ENCODE results near the gene C11orf65.

Gene C11orf65

GRCh38 chr11:108467091-108467823 is at the start of gene C11orf65 (continued):
- TF ChIP-seq ZNF26 (tag by site-specific recombination; IDR thresholded peaks at IDR 0.05) (no peak), REST (tag by site-specific recombination; IDR thresholded peaks at IDR 0.05) (no peak), ZNF24 (tag by site-specific recombination; IDR thresholded peaks at IDR 0.05) (peak; percentile 28; the same call in 1 of the 2 replicates), ZFP69B (tag by site-specific recombination; IDR thresholded peaks at IDR 0.05) (no peak), ZNF548 (tag by site-specific recombination; IDR thresholded peaks at IDR 0.05) (no peak), YY2 (tag by site-specific recombination; IDR thresholded peaks at IDR 0.05) (no peak), ZNF76 (tag by site-specific recombination; IDR thresholded peaks at IDR 0.05; ENCODE audit: borderline replicate concordance, low read depth) (no peak), CTCF (tag by site-specific recombination; IDR thresholded peaks at IDR 0.05) (no peak), ZNF555 (tag by site-specific recombination; conservative IDR thresholded peaks at IDR 0.05) (no peak), ZNF792 (tag by site-specific recombination; IDR thresholded peaks at IDR 0.05) (no peak), ZNF302 (tag by site-specific recombination; IDR thresholded peaks at IDR 0.05; ENCODE audit: low read depth) (no peak), ZSCAN30 (tag by site-specific recombination; IDR thresholded peaks at IDR 0.05) (no peak), GLI2 (tag by site-specific recombination; IDR thresholded peaks at IDR 0.05; ENCODE audit: borderline replicate concordance, low read depth) (no peak), SALL2 (tag by site-specific recombination; IDR thresholded peaks at IDR 0.05; ENCODE audit: borderline replicate concordance) (no peak), ZNF585B (tag by site-specific recombination; IDR thresholded peaks at IDR 0.05) (no peak), ZBTB17 (tag by site-specific recombination; IDR thresholded peaks at IDR 0.05) (peak; percentile 62), ZNF501 (tag by site-specific recombination; IDR thresholded peaks at IDR 0.05) (peak; percentile 92), ZBTB48 (tag by site-specific recombination; IDR thresholded peaks at IDR 0.05) (peak; percentile 53; the same call in 1 of the 2 replicates), ZNF324 (tag by site-specific recombination; IDR thresholded peaks at IDR 0.05) (peak; percentile 41; the same call in 1 of the 2 replicates), RBAK (tag by site-specific recombination; IDR thresholded peaks at IDR 0.05) (no peak), ZNF335 (tag by site-specific recombination; conservative IDR thresholded peaks at IDR 0.05) (peak; percentile 17; the same call in 1 of the 2 replicates), ZNF416 (tag by site-specific recombination; IDR thresholded peaks at IDR 0.05) (no peak), SCRT1 (tag by site-specific recombination; IDR thresholded peaks at IDR 0.05; ENCODE audit: borderline replicate concordance) (no peak), ZNF274 (IDR thresholded peaks at IDR 0.05; ENCODE audit: low read length) (no peak), ZNF274 (tag by site-specific recombination; IDR thresholded peaks at IDR 0.05; ENCODE audit: borderline replicate concordance) (no peak), ZNF148 (tag by site-specific recombination; IDR thresholded peaks at IDR 0.05; ENCODE audit: borderline replicate concordance) (no peak), SCRT2 (tag by site-specific recombination; IDR thresholded peaks at IDR 0.05) (no peak), ZBTB7A (tag by site-specific recombination; IDR thresholded peaks at IDR 0.05; ENCODE audit: low read depth) (no peak), ZFP37 (tag by site-specific recombination; IDR thresholded peaks at IDR 0.05) (no peak; the same call in 1 of the 2 replicates), ZNF169 (tag by site-specific recombination; IDR thresholded peaks at IDR 0.05) (no peak), ZNF660 (tag by site-specific recombination; IDR thresholded peaks at IDR 0.05) (peak; percentile 10; the same call in 1 of the 2 replicates), ZNF112 (tag by site-specific recombination; IDR thresholded peaks at IDR 0.05) (no peak), ZNF701 (tag by site-specific recombination; IDR thresholded peaks at IDR 0.05) (no peak)

All from HEK293 (cell line).